Subcutaneous adipose tissue (tissue), 4 donors: ENCODE results near the gene MOB3B. TPM values are rescaled to one million over a fixed set of nuclear protein-coding genes. Genes with fewer than 3 reads are reported as not detected.

Experiments
- CTCF ChIP-seq: fragments of 450-650 bp; IDR thresholded peaks from one replicate; pipeline ENCODE4 v1.5.1; 2016; ENCODE audit warnings: low read depth, mild to moderate bottlenecking, control low read depth, antibody characterized with exemption, moderate library complexity
- total RNA-seq, 4 donors: library from RNA; depleted of rRNA; stranded (reverse); fragments of >200 nt; gene quantifications; one replicate each; pipeline ENCODE4 v1.1.0, GENCODE V29; 2016

Gene MOB3B
- total RNA-seq, 4 donors from 2014 or later: 11.9 to 13.4 (median 12.6) TPM

GRCh38 chr9:27377811-27378456, 151.7 kb downstream of the MOB3B start:
- no peak for TF ChIP-seq CTCF

GRCh38 chr9:27377147-27377807, 152.3 kb downstream of the MOB3B start:
- no peak for TF ChIP-seq CTCF

GRCh38 chr9:27373851-27374250, 155.8 kb downstream of the MOB3B start:
- TF ChIP-seq CTCF: no peak

GRCh38 chr9:27372615-27373014, 157.0 kb downstream of the MOB3B start:
- no peak for TF ChIP-seq CTCF

GRCh38 chr9:27371382-27371781, 158.2 kb downstream of the MOB3B start:
- no peak for TF ChIP-seq CTCF

- TF ChIP-seq CTCF: no peak
Observed at GRCh38 chr9:27369591-27369990, 160.0 kb downstream of the MOB3B start.

GRCh38 chr9:27368316-27368985, 161.2 kb downstream of the MOB3B start:
- no peak for TF ChIP-seq CTCF
